Kidney (tissue), 14 donors: ENCODE data around the gene POMT2. TPM values are rescaled to one million over a fixed set of nuclear protein-coding genes. Genes with fewer than 3 reads are reported as not detected.

ENCODE experiments used
- DNase-seq, 5 donors: peaks; one replicate each; pipeline ENCODE4 v3.0.0-alpha.2; 2013 to 2020
- FAIRE-seq: peaks from 2 replicates; lab custom pipeline; 2012; peaks lifted over from hg19 to GRCh38; lab: Jason Lieb, UNC
- H3K27ac ChIP-seq, 2 donors: one replicate each; pipeline ENCODE4 v1.7.0; 2013; ENCODE audit warnings: low read depth in 2 of 2, low read length in 2 of 2, inconsistent platforms in 1 of 2
- H3K27me3 ChIP-seq: one replicate; pipeline ENCODE4 v1.7.1; 2013; ENCODE audit warnings: low read length, inconsistent platforms; ENCODE audit not compliant: control insufficient read depth, insufficient read depth
- H3K36me3 ChIP-seq, 3 donors: one replicate each; pipeline versions ENCODE4 v1.7.0 to v1.7.1; 2013; ENCODE audit warnings: low read length in 3 of 3, control low read depth in 1 of 3, inconsistent platforms in 1 of 3; ENCODE audit not compliant: insufficient read depth in 3 of 3, control insufficient read depth in 2 of 3
- H3K4me1 ChIP-seq, 3 donors: one replicate each; pipeline versions ENCODE4 v1.7.0 to v1.7.1; 2013; ENCODE audit warnings: low read length in 3 of 3, inconsistent platforms in 1 of 3, low read depth in 1 of 3; ENCODE audit not compliant: control insufficient read depth in 2 of 3, insufficient read depth in 2 of 3
- H3K4me3 ChIP-seq, 3 donors: one replicate each; pipeline versions ENCODE4 v1.7.0 to v1.8.1; 2013; ENCODE audit warnings: low read length in 3 of 3, control low read depth in 1 of 3, inconsistent platforms in 1 of 3
- H3K9ac ChIP-seq, 3 donors: one replicate each; pipeline versions ENCODE4 v1.7.0 to v1.7.1; 2013; ENCODE audit warnings: low read length in 3 of 3, control low read depth in 1 of 3, inconsistent platforms in 1 of 3
- H3K9me3 ChIP-seq, 3 donors: one replicate each; pipeline versions ENCODE4 v1.7.0 to v1.7.1; 2013; ENCODE audit warnings: low read length in 3 of 3, control low read depth in 1 of 3, inconsistent platforms in 1 of 3; ENCODE audit not compliant: control insufficient read depth in 2 of 3, insufficient read depth in 1 of 3
- CTCF ChIP-seq: IDR thresholded peaks from 3 replicates; pipeline ENCODE4 v1.5.1; 2012; ENCODE audit warnings: mild to moderate bottlenecking, moderate library complexity, borderline replicate concordance; ENCODE audit not compliant: insufficient read depth; ENCODE audit errors: extremely low read depth
- intact Hi-C: fragments of 100-400 bp; cut with DNase I; formaldehyde crosslinking; loops from one replicate; pipeline ENCODE4 v1.11.1; 2022
- polyA plus RNA-seq: library from polyadenylated mRNA; stranded (reverse); fragments of 350-450 nt; fragmentation: Illumina TruSeq; extraction: RNeasy Lipid Tissue Mini Kit (QIAGEN cat#74804); gene quantifications from one replicate; pipeline ENCODE4 v1.2.3, GENCODE V29; 2014; ENCODE audit warnings: low read depth, low replicate concordance; ENCODE audit not compliant: insufficient read depth
- total RNA-seq: library from RNA; stranded (reverse); fragmentation: NEBNext Ultra II Directional; extraction: Animal tissue kit (Norgen Biotek cat#: 25700); gene quantifications from one replicate; pipeline ENCODE4 v1.2.1, GENCODE V29; 2021
- donor health status: control.
- donor health status: control.
- donor health status: control.
- donor health status: control.
- donor health status: control.
- donor health status: DM: yes; HTN: yes; CAD: no.
- donor health status: Normal renal cell carcinoma (clear cell type).

The POMT2 gene
- total and polyA plus RNA-seq, 2 donors from 2014 or later, result 18.2 to 34.7 TPM

- FAIRE-seq (no peak), DNase-seq (no peak)
- no peaks in the 10 kb centered on the region for H3K36me3 ChIP-seq
- H3K9ac ChIP-seq, result no peak overlapping the region
- H3K4me3 ChIP-seq, result no peak overlapping the region
- no peaks in the 10 kb centered on the region for H3K27me3 ChIP-seq
- H3K27ac ChIP-seq, result no peak overlapping the region
- no peaks in the 10 kb centered on the region for H3K9me3 ChIP-seq
- no peaks in the 10 kb centered on the region for H3K4me1 ChIP-seq
- no peak for TF ChIP-seq CTCF
- intact Hi-C loops, result no loop called here
These were observed 74.9 kb downstream of the POMT2 start for GRCh38 chr14:77245820-77246219.

DNA sequence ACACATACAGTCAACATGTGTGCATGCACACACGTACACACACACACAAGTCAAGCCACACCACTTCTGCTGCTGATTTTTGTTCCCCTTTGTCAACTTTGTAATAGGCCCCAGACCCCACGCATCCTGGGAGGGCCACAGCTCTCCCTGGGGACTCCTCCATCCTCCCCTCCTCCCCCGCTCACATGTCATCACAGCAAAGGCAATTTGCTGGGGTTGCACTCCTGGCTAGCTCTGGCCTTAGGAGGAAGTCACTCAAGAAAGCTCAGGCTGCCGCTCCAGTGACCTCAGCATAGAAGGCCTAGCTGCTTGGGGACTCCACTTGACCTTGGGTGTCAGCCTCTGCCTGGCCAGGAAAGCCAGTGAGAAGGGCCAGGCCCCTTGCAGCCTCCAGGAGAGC, 76.8 kb downstream of the POMT2 start:
- no peaks in the 10 kb centered on the region for H3K27me3 ChIP-seq
- H3K9ac ChIP-seq, result no peak overlapping the region
- H3K9me3 ChIP-seq, result no peaks in the 10 kb centered on the region
- no peak for DNase-seq
- no peak for TF ChIP-seq CTCF
- no peaks in the 10 kb centered on the region for H3K4me1 ChIP-seq
- H3K27ac ChIP-seq, result no peak overlapping the region
- intact Hi-C loops, result no loop called here
- no peak overlapping the region for H3K4me3 ChIP-seq
- no peaks in the 10 kb centered on the region for H3K36me3 ChIP-seq
- no peak for FAIRE-seq

- Histone ChIP-seq H3K9me3 (no peaks in the 10 kb centered on the region), H3K27me3 (no peaks in the 10 kb centered on the region), H3K4me1 (no peaks in the 10 kb centered on the region), H3K9ac (no peak overlapping the region), H3K36me3 (no peaks in the 10 kb centered on the region), H3K4me3 (no peak overlapping the region), H3K27ac (no peak overlapping the region)
- intact Hi-C loops, result no loop called here
- TF ChIP-seq CTCF, result no peak
- FAIRE-seq (no peak), DNase-seq (no peak)
These were observed 77.9 kb downstream of the POMT2 start for GRCh38 chr14:77242752-77243151.

DNA sequence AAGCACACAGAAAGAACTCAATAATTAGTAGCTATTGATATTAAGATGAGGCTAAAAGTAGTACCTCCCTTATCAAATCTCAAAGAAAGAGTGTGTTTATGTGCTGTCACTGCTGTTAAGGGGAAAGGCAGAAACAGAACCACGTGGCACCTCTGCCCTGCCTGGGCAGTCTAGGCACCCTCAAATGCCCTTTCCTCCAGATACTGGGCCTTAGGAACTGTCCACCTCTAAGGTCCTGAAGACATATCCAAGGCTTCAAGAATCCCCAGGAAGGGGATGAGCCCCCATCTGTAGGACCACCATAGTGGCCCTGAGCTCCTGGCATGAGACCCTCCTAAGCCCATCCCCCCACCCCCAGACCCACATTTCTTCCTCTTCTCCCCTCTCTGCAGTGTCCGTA, 78.7 kb downstream of the POMT2 start:
- no peak for TF ChIP-seq CTCF

More for the DNA sequence above, 78.7 kb downstream of the POMT2 start:
- intact Hi-C loops, result no loop called here
- peak in 2 of 5 donors; percentile 12 to 22 for DNase-seq
- H3K27ac ChIP-seq, result no peak overlapping the region
- no peak overlapping the region for H3K9ac ChIP-seq
- no peak for FAIRE-seq
- no peaks in the 10 kb centered on the region for H3K9me3 ChIP-seq
- no peaks in the 10 kb centered on the region for H3K4me1 ChIP-seq
- H3K36me3 ChIP-seq, result no peaks in the 10 kb centered on the region
- H3K27me3 ChIP-seq, result no peaks in the 10 kb centered on the region
- H3K4me3 ChIP-seq, result no peak overlapping the region
